Measurements from ENCODE around the gene GVQW3.

Gene GVQW3

DNA sequence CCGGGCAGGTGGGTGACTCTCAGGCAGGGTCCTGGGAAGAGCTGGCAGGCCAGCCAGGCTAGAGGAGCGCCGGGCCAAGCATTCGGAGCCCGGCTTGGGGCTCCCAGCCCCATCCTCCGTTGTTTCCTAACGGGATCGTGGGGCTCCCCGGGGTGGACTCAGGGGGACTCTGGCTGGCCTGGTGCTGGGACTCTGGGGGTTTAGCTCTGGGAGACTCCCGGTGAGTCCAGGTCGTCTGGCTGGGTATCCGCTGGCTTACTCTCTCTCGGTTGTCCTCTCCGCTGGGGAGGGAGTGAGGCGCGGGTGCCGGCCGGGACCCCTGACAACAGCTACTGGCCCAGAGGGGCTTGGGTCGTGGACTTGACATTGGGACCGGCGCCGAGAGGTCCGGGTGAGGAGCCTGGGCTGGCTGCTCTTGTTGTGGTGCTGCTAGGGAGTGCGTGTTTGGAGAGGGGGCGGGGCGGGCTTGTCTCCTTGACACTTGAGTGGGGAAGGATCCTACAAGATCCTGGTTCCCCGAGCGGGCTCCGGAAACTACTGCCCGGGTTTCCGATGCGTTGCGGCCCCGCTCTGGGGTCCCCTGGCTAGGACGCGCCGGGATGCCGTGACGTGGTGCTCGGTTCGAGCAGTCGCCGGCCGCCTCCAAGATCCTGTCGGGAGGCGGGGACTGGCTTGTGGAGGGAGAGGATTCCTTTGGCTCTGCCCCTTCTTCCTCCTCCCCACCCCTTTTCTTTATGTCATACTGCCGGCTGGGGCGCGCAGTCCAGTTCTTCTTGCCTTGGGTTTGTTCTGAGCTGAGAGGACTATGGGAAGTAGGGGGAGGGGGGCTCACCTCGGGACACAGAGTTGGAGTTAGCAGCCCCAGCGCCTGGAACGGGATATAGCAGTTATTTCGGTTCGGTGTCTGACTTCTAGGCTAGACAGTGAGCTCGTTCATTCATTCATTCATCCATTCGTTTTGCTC is 64.3 kb downstream of the GVQW3 start:
- TF ChIP-seq ZFX (IDR thresholded peaks at IDR 0.05) (no peak), CTCF (conservative IDR thresholded peaks at IDR 0.05) (peak; percentile 27; the same call in 1 of the 2 replicates)
- peak overlapping the region; percentile 93 for H3K27ac ChIP-seq

DNA sequence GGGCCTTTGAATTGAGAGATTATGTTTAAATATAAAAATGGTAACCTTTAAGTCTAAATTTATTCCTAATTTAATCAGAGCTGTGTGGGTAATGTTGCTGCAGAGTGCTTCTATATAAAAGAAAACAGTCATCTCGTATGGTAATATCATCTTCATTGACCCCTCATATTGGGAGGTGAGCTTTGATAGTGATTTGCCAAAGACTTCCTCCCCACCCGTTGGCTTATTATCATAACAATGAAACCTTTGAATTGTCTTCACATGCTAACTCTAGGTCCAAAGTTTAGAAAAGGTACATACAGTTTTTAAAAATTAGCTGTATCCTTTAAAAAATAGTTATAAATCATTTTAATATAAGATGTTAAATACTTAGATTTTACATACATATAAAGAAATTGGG is 67.4 kb downstream of the GVQW3 start:
- no peak for TF ChIP-seq ZFX (IDR thresholded peaks at IDR 0.05)
- TF ChIP-seq CTCF (conservative IDR thresholded peaks at IDR 0.05) = no peak
- H3K27ac ChIP-seq = no peak overlapping the region

DNA sequence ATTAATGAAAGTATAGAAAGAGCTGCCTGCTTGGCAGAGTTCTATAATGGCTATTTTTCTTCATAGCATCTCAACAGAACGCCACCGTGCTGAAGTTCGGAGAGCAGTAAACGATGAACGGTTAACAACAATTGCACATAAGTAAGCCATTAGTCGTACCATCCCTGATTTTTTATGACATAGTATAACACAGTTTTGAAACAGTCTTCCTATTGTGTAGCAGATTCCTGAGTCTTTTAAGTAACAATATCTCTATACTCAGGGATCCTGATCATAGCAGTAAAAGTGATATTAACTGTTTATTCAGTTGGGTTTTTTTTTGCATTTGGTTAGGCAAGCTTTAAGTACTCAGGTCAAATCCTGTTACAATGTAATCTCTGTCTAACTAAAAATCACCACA is 72.1 kb downstream of the GVQW3 start:
- no peak overlapping the region for H3K27ac ChIP-seq
- TF ChIP-seq ZFX (IDR thresholded peaks at IDR 0.05) = no peak
- TF ChIP-seq CTCF (conservative IDR thresholded peaks at IDR 0.05) = no peak

DNA sequence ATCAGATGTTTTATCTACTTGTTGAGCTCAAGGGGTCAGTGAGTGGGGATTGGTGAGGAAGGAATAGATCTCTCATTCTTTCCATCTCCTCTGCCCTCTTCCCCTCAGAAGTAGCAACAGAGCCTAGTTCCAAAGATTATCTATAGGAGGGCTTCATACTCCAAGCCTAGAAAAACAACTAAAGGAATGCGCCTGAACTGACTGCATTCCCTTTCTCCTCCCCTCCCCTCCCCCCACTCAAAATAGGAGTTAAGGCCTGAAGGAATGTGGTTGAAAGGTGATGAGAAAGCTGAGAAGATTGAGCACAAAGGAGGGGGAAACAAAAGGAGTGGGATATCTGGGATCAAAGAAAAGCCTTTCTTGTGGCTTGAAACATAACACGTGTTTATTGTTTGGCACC is 74.2 kb downstream of the GVQW3 start:
- no peak overlapping the region for H3K27ac ChIP-seq
- no peak for TF ChIP-seq ZFX (IDR thresholded peaks at IDR 0.05)
- TF ChIP-seq CTCF (conservative IDR thresholded peaks at IDR 0.05) = no peak

DNA sequence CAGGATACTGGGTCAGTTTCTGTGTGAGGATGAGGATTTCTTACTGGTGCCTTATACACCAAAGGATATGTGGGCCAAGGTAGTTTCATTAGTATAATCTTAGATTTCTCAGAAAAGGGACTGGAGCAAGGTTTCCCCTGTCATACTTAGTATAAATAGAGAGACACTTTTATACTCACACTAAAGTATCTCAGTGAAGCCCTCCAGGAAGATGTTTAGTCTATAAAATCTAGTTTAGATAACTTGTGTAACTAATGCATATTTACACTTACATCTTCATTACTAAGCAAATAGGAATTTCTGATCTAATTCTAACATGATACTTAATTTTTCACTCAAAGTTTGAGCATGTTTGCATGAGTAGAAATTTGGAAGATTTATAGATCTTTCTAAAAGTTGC is 74.8 kb downstream of the GVQW3 start:
- H3K27ac ChIP-seq = no peak overlapping the region
- TF ChIP-seq ZFX (IDR thresholded peaks at IDR 0.05) = no peak

GRCh38 chr11:76456571-76456970 is 75.4 kb downstream of the GVQW3 start:
- H3K27ac ChIP-seq = no peak overlapping the region
- TF ChIP-seq ZFX (IDR thresholded peaks at IDR 0.05) = no peak
- no peak for TF ChIP-seq CTCF (conservative IDR thresholded peaks at IDR 0.05)

All from C4-2B (cell line).